MCF 10A (cell line): Measurements from ENCODE around the gene WWP2. TPM values are rescaled to one million over a fixed set of nuclear protein-coding genes. Genes with fewer than 3 reads are reported as not detected.

Experiments used
- BruUV-seq: library from RNA; stranded (reverse); fragments of 400-500 nt; replicated peaks from 2 replicates; lab custom pipeline; 2021; lab: Mats Ljungman, UMichigan
- CTCF ChIA-PET: fragments of 300-600 bp; sonication (Branson Sonifier 250); formaldehyde crosslinking; extraction: SDS; loops from one replicate; lab custom pipeline; 2021; ENCODE audit warnings: antibody characterized with exemption, inconsistent platforms; lab: Yijun Ruan, JAX
- POLR2A ChIA-PET: fragments of 300-600, 350-650 bp; sonication (Branson Sonifier 250); formaldehyde crosslinking; extraction: SDS; loops from one replicate; lab custom pipeline; 2020; ENCODE audit warnings: antibody characterized with exemption, inconsistent platforms; lab: Yijun Ruan, JAX
- DNase-seq: peaks from one replicate; pipeline ENCODE4 v3.0.0-alpha.2; 2018; ENCODE audit not compliant: unreplicated experiment
- H3K27ac Mint-ChIP-seq: one replicate; pipeline ENCODE4 v1.8.0; 2022; ENCODE audit warnings: mild to moderate bottlenecking, low read depth, mixed read lengths; ENCODE audit not compliant: unreplicated experiment
- H3K27me3 Mint-ChIP-seq: one replicate; pipeline ENCODE4 v1.8.0; 2022; ENCODE audit warnings: mixed read lengths; ENCODE audit not compliant: insufficient read depth, unreplicated experiment
- H3K36me3 Mint-ChIP-seq: one replicate; pipeline ENCODE4 v1.8.0; 2022; ENCODE audit warnings: mild to moderate bottlenecking, moderate library complexity, mixed read lengths; ENCODE audit not compliant: insufficient read depth, unreplicated experiment
- H3K4me1 Mint-ChIP-seq: one replicate; pipeline ENCODE4 v1.8.0; 2022; ENCODE audit warnings: mixed read lengths; ENCODE audit not compliant: insufficient read depth, unreplicated experiment
- H3K4me3 Mint-ChIP-seq: one replicate; pipeline ENCODE4 v1.8.0; 2022; ENCODE audit warnings: mild to moderate bottlenecking, moderate library complexity, mixed read lengths; ENCODE audit not compliant: unreplicated experiment
- H3K9me3 Mint-ChIP-seq: one replicate; pipeline ENCODE4 v1.8.0; 2022; ENCODE audit warnings: mixed read lengths; ENCODE audit not compliant: unreplicated experiment
- intact Hi-C: fragments of 100-400 bp; cut with micrococcal nuclease; formaldehyde crosslinking; loops from 2 replicates; pipeline ENCODE4 v1.14.1; 2022
- total RNA-seq: library from RNA; stranded (reverse); gene quantifications from 2 replicates; pipeline ENCODE4 v1.2.3, GENCODE V29; 2022
- TF ChIP-seq, protein P1 (sequence below): fragments of 200-600 bp; IDR thresholded peaks from one replicate; pipeline ENCODE4 v1.8.0; 2022; ENCODE audit warnings: antibody characterized with exemption, mild to moderate bottlenecking; ENCODE audit not compliant: unreplicated experiment

WWP2 gene
- total RNA-seq, 1 experiment from 2014 or later: 30.4 TPM

DNA sequence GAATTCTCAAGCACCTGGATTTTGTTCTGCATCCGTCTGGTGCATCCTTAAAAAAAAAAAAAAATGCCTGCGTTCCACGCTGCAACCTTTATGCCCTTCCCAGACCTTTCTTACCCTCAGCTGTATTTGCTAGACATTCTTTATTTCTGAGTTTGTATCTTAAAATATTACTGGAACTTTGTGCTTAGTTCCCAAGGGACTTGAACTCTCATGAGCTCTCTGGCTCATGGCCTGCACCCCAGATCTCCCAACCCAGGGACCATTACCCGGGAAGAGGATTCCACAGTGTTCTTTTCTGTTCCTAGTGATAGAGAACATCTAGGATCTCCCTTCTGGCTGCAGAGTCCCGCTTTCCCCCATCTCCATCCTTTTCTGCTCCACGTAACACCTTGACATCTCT, 160.1 kb downstream of the WWP2 start:
- DNase-seq: no peak
- no peaks in the 10 kb centered on the region for H3K9me3 Mint-ChIP-seq
- ChIA-PET POLR2A (no interaction called here), CTCF (interaction anchor here (0.5 to 1.2 kb wide), 2 partner anchors 9 to 149 kb away, joined by 3 to 6 read pairs; no protein-coding TSS in a partner anchor)
- H3K4me1 Mint-ChIP-seq: peaks cover 11% of the 10 kb centered on the region
- peaks cover 5% of the 10 kb centered on the region for H3K36me3 Mint-ChIP-seq
- H3K27ac Mint-ChIP-seq: no peak overlapping the region
- no TSS peak for BruUV-seq
- no peak overlapping the region for H3K4me3 Mint-ChIP-seq
- TF ChIP-seq, protein P1, sequence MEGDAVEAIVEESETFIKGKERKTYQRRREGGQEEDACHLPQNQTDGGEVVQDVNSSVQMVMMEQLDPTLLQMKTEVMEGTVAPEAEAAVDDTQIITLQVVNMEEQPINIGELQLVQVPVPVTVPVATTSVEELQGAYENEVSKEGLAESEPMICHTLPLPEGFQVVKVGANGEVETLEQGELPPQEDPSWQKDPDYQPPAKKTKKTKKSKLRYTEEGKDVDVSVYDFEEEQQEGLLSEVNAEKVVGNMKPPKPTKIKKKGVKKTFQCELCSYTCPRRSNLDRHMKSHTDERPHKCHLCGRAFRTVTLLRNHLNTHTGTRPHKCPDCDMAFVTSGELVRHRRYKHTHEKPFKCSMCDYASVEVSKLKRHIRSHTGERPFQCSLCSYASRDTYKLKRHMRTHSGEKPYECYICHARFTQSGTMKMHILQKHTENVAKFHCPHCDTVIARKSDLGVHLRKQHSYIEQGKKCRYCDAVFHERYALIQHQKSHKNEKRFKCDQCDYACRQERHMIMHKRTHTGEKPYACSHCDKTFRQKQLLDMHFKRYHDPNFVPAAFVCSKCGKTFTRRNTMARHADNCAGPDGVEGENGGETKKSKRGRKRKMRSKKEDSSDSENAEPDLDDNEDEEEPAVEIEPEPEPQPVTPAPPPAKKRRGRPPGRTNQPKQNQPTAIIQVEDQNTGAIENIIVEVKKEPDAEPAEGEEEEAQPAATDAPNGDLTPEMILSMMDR: no peak
- intact Hi-C loops: no loop called here
- H3K27me3 Mint-ChIP-seq: no peaks in the 10 kb centered on the region

- TF ChIP-seq, protein P1: no peak
- DNase-seq: no peak
- Mint-ChIP-seq H3K27me3 (no peaks in the 10 kb centered on the region), H3K4me1 (no peaks in the 10 kb centered on the region), H3K27ac (no peak overlapping the region), H3K36me3 (no peaks in the 10 kb centered on the region), H3K9me3 (no peaks in the 10 kb centered on the region), H3K4me3 (no peak overlapping the region)
- CTCF ChIA-PET: interaction anchor here (0.8 kb wide), 1 partner anchor 17 kb away, joined by 3 read pairs; no protein-coding TSS in a partner anchor
- POLR2A ChIA-PET: no interaction called here
- intact Hi-C loops: no loop called here
- BruUV-seq: no TSS peak
These were observed 162.1 kb downstream of the WWP2 start for GRCh38 chr16:69924041-69924775.

DNA sequence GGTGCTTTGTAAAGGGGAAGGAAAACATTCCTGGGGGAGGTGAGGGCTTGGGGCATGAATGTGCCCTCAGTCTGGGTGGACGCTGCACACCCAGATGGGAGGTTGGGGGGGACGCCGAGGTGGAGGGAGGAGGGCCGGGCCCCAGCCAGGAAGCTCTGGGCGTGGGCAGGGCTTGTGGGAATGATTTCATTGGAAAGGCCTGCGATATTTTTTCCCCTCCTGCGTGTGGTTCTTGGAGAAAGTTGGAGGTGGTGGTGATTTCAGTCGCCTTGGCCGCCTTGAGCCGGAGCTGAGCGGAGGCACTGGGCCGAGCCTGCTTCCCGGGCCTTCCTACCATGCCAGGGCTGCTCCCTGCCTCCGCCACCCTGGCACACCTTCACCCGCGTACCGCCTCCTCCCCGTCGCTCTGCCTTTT, 162.7 kb downstream of the WWP2 start:
- Mint-ChIP-seq H3K27ac (no peak overlapping the region), H3K4me3 (no peak overlapping the region)
- CTCF ChIA-PET: interaction anchor here (1.3 kb wide), 1 partner anchor 128 kb away, joined by 6 read pairs; no protein-coding TSS in a partner anchor

DNA sequence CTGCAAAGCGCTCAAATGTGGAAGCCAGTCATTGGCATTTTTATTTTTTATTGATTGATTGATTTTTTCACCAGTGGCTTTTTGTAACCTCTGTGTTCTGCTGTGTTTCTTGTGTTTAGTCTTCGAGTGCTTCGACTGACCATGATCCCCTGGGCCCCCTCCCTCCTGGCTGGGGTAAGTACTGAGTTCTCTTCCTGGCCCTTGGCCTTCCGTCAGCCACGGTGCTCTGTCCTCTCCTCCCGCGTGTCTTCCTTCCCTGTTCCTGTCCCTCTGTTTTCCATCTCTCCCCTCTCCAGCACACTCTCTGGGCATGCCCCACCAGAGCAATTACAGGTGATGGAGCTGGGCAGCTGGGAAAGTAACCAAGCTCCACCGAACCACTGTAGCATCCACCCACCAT, 163.2 kb downstream of the WWP2 start:
- H3K36me3 Mint-ChIP-seq: no peaks in the 10 kb centered on the region
- BruUV-seq: no TSS peak
- intact Hi-C loops: no loop called here
- H3K4me1 Mint-ChIP-seq: no peaks in the 10 kb centered on the region
- no peak for DNase-seq
- H3K9me3 Mint-ChIP-seq: no peaks in the 10 kb centered on the region
- POLR2A ChIA-PET: no interaction called here
- H3K27me3 Mint-ChIP-seq: no peaks in the 10 kb centered on the region
- no peak overlapping the region for H3K4me3 Mint-ChIP-seq
- no peak overlapping the region for H3K27ac Mint-ChIP-seq
- TF ChIP-seq, protein P1: no peak
- CTCF ChIA-PET: interaction anchor here (1.3 kb wide), 1 partner anchor 129 kb away, joined by 6 read pairs; no protein-coding TSS in a partner anchor

More for the DNA sequence above, 162.7 kb downstream of the WWP2 start:
- H3K36me3 Mint-ChIP-seq: no peaks in the 10 kb centered on the region
- POLR2A ChIA-PET: no interaction called here
- BruUV-seq: no TSS peak
- no peaks in the 10 kb centered on the region for H3K9me3 Mint-ChIP-seq
- intact Hi-C loops: no loop called here
- H3K27me3 Mint-ChIP-seq: no peaks in the 10 kb centered on the region
- DNase-seq: no peak
- no peaks in the 10 kb centered on the region for H3K4me1 Mint-ChIP-seq
- TF ChIP-seq, protein P1: no peak
